ENCODE results near the gene SMAD4.
A peak's percentile ranks its signal among the peaks of the same experiment; 100 is the strongest.
"Not testable (repeated sequence)": the region's sequence is repeated elsewhere in the genome, so short reads cannot be mapped to it uniquely, and the experiment has no call there.

Gene SMAD4

DNA sequence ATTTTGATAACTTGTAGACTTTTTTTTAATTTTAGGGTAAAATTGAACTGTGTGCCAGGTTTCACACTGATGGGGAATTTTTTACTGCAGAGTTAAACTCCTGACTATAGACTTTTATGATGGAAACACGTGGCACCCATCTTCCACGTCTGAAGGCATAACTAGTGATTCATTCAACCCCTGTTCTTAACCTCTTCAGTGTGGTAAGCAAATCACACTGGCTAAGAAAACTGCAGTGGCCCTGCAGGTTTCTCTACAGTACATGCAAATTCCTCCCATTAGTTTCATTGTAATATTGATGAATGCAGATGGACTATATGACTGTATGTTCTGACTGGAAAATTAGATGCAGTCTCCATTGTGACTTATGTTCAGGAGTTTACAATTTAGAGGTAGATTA lies 47.2 kb downstream of the SMAD4 start:
- TF ChIP-seq TAF1 (IDR thresholded peaks at IDR 0.05; ENCODE audit: borderline replicate concordance, low read depth, low read length) = no peak
- no peak for TF ChIP-seq POLR2AphosphoS5 (IDR thresholded peaks at IDR 0.05; ENCODE audit: low read depth, low read length)
- no peak for DNase-seq (ENCODE audit: insufficient read length)
- no peak for FAIRE-seq

DNA sequence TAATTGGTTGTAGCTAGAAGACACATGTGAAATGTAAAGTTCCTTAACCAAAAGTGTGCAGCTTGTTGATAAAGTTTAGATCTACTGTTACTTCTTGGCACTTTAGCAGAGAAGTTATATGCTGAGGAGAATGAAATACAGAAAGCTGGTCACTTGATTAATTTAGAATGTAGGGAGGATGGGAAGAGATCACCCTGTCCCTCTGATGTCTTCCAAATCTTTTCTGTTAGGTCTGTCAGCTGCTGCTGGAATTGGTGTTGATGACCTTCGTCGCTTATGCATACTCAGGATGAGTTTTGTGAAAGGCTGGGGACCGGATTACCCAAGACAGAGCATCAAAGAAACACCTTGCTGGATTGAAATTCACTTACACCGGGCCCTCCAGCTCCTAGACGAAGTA lies 48.0 kb downstream of the SMAD4 start:
- DNase-seq (ENCODE audit: insufficient read length) = no peak
- TF ChIP-seq POLR2AphosphoS5 (IDR thresholded peaks at IDR 0.05; ENCODE audit: low read depth, low read length) (no peak), POLR2A (IDR thresholded peaks at IDR 0.05; ENCODE audit: low read depth, low read length) (no peak), TAF1 (IDR thresholded peaks at IDR 0.05; ENCODE audit: borderline replicate concordance, low read depth, low read length) (no peak)
- FAIRE-seq = peak; percentile 67

DNA sequence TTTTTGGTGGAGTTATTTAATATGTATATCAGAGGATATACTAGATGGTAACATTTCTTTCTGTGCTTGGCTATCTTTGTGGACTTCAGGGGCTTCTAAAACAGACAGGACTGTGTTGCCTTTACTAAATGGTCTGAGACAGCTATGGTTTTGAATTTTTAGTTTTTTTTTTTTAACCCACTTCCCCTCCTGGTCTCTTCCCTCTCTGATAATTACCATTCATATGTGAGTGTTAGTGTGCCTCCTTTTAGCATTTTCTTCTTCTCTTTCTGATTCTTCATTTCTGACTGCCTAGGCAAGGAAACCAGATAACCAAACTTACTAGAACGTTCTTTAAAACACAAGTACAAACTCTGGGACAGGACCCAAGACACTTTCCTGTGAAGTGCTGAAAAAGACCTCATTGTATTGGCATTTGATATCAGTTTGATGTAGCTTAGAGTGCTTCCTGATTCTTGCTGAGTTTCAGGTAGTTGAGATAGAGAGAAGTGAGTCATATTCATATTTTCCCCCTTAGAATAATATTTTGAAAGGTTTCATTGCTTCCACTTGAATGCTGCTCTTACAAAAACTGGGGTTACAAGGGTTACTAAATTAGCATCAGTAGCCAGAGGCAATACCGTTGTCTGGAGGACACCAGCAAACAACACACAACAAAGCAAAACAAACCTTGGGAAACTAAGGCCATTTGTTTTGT lies 52.7 kb downstream of the SMAD4 start:
- no peak for DNase-seq (ENCODE audit: insufficient read length)
- TF ChIP-seq POLR2A (IDR thresholded peaks at IDR 0.05; ENCODE audit: low read depth, low read length) = no peak
- TF ChIP-seq TAF1 (IDR thresholded peaks at IDR 0.05; ENCODE audit: borderline replicate concordance, low read depth, low read length) = no peak
- no peak for TF ChIP-seq POLR2AphosphoS5 (IDR thresholded peaks at IDR 0.05; ENCODE audit: low read depth, low read length)
- FAIRE-seq = peak; percentile 5

DNA sequence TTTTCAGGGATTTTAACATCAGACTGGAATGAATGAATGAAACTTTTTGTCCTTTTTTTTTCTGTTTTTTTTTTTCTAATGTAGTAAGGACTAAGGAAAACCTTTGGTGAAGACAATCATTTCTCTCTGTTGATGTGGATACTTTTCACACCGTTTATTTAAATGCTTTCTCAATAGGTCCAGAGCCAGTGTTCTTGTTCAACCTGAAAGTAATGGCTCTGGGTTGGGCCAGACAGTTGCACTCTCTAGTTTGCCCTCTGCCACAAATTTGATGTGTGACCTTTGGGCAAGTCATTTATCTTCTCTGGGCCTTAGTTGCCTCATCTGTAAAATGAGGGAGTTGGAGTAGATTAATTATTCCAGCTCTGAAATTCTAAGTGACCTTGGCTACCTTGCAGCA lies 53.4 kb downstream of the SMAD4 start:
- TF ChIP-seq POLR2AphosphoS5 (IDR thresholded peaks at IDR 0.05; ENCODE audit: low read depth, low read length) (no peak), POLR2A (IDR thresholded peaks at IDR 0.05; ENCODE audit: low read depth, low read length) (no peak), TAF1 (IDR thresholded peaks at IDR 0.05; ENCODE audit: borderline replicate concordance, low read depth, low read length) (no peak)

DNA sequence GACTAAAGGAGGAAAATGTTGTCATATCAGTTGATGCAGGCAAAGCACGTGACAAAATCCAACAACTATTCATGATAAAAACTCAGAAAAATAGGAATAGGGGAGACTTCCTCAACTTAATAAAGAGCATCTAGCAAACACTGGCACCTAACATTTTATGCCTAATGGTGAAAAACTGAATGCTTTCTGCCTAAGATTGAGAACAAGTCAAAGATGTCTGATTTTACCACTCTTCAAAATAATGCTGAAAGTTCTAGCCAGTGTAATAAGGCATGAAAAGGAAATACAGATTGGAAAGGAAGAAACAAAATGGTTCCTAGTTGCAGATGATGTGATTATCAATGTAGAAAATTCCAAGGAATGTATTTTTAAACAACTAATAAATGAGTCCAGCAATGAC lies 58.4 kb downstream of the SMAD4 start:
- DNase-seq (ENCODE audit: insufficient read length) (no peak), FAIRE-seq (no peak)
- TF ChIP-seq TAF1 (IDR thresholded peaks at IDR 0.05; ENCODE audit: borderline replicate concordance, low read depth, low read length) (no peak), POLR2A (IDR thresholded peaks at IDR 0.05; ENCODE audit: low read depth, low read length) (no peak), POLR2AphosphoS5 (IDR thresholded peaks at IDR 0.05; ENCODE audit: low read depth, low read length) (no peak)

More for the DNA sequence above, 53.4 kb downstream of the SMAD4 start:
- FAIRE-seq (no peak), DNase-seq (ENCODE audit: insufficient read length) (no peak)

DNA sequence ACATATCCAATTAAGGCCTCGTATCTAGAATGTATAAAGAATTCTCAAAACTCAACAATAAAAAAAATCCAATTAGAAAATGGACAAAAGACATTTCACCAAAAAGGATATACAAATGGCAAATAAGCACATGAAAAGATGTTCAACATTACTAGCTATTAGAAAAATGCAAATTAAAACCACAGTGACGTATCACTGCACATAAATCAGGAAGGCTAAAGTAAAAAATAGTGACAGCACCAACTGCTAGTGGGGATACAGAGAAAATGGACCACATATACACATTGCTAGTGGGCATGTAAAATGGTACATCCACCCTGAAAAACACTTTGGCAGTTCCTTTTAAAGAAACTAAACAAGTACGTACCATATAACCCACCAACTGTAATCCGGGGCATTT lies 59.7 kb downstream of the SMAD4 start:
- DNase-seq (ENCODE audit: insufficient read length) (no peak), FAIRE-seq (no peak)
- TF ChIP-seq TAF1 (IDR thresholded peaks at IDR 0.05; ENCODE audit: borderline replicate concordance, low read depth, low read length) (no peak), POLR2AphosphoS5 (IDR thresholded peaks at IDR 0.05; ENCODE audit: low read depth, low read length) (no peak), POLR2A (IDR thresholded peaks at IDR 0.05; ENCODE audit: low read depth, low read length) (no peak)

DNA sequence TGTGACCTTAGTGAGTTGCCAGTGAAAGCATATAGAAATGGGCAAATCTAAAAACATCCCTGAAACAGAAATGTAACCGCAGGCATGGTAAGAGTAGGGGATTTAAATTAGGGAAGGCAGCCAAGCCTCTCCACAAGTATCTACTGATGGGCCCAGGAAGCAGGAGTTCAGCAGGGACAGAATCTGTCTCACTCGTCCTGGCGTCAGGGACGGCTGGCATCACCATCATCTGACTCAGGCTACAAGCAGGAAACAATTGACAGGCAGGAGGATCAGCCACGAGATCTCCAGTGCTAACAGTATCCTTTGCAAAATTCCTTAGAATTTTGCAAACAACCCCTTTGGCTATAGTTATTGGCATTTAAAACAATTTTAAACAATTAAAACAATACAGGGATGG lies 61.3 kb downstream of the SMAD4 start:
- DNase-seq (ENCODE audit: insufficient read length) (no peak), FAIRE-seq (no peak)
- TF ChIP-seq POLR2AphosphoS5 (IDR thresholded peaks at IDR 0.05; ENCODE audit: low read depth, low read length) (no peak), POLR2A (IDR thresholded peaks at IDR 0.05; ENCODE audit: low read depth, low read length) (no peak), TAF1 (IDR thresholded peaks at IDR 0.05; ENCODE audit: borderline replicate concordance, low read depth, low read length) (no peak)

DNA sequence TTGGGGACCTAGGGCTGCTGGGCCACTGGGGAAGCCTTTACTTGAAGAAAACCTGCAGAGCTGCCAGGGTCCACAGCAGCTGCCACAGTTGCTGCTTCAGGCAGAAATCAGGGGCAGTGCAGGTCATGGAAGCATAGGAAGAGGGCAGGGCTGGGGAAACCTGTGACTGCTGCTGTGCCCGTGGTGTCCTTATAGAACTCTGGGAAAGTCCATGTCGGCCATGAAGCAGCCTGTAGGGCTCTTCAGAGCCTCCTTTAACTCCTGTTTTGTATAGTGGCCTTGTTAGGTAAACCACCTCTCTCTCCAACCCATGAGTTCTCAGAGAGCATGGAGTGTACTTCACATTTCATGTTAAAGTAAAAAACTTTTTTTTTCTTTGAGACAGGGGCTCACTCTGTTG lies 62.1 kb downstream of the SMAD4 start:
- DNase-seq (ENCODE audit: insufficient read length) = no peak
- TF ChIP-seq POLR2A (IDR thresholded peaks at IDR 0.05; ENCODE audit: low read depth, low read length) = no peak
- FAIRE-seq = no peak

DNA sequence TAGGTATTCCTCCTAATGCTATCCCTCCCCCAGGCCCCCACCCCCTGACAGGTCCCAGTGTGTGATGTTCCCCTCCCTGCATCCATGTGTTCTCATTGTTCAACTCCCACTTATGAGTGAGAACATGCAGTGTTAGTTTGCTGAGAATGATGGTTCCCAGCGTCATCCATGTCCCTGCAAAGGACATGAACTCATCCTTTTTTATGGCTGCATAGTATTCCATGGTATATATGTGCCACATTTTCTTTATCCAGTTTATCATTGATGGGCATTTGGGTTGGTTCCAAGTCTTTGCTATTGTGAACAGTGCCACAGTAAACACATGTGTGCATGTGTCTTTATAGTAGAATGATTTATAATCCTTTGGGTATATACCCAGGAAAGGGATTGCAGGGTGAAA lies 63.0 kb downstream of the SMAD4 start:
- not testable (repeated sequence) for FAIRE-seq; DNase-seq (ENCODE audit: insufficient read length)

DNA sequence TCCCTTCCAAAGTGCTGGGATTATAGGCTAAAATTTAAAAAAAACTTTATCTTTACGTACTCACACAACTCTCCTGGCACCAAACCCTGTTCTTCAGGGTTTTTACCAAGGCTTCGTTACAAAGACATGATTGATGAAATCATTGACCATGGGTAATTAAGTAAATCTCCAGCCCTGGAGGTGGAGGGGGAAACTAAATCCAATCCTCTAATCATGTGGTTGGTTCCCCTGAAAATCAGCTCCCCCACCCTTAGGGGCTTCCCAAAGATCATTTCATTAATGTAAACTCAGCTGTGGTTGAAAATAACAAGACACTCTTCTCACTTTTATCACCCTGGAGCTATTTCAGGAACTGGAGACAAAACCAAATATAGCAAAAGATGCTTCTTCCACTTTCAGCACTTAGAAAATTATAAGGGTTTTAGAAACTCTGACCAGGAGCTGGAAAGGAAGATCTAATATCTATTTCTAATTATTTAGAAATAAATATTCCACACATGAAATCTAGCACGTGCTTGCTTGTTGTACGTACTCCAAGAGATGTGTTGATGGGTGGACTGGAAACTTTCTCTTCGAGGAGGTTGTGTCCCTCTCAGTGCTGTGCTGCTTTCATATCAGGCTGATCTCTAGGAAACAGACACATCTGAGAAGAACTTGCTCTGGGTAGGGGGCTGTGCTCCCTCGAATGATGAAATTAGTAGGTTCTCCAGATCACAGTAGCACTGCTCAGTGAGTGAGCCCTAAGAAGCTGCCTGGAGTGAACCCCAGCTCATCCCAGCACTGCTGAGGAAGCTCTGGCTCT lies 67.2 kb downstream of the SMAD4 start:
- TF ChIP-seq POLR2AphosphoS5 (IDR thresholded peaks at IDR 0.05; ENCODE audit: low read depth, low read length) = no peak
- TF ChIP-seq TAF1 (IDR thresholded peaks at IDR 0.05; ENCODE audit: borderline replicate concordance, low read depth, low read length) = no peak
- TF ChIP-seq POLR2A (IDR thresholded peaks at IDR 0.05; ENCODE audit: low read depth, low read length) = no peak
- peak; percentile 51 for FAIRE-seq
- no peak for DNase-seq (ENCODE audit: insufficient read length)

DNA sequence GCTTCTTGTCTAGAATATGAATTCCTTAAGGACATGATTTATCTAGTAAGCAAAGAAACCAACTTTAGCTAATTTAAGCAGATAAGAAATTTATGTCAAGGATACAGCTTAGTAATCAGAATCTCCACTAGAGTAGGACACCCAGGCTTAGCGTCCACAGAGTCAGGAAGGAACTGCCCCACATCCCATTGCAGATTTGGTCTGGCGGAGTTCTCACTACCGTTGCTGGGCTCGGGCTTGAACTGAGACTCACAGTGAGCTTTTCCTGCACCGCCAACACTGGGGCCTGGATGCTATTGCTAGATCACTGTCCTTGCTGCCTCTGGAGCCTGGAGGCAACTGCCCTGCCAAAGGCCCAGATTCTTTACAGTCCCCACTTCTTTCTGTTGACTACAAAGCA lies 68.1 kb downstream of the SMAD4 start:
- TF ChIP-seq POLR2A (IDR thresholded peaks at IDR 0.05; ENCODE audit: low read depth, low read length) = no peak
- no peak for TF ChIP-seq TAF1 (IDR thresholded peaks at IDR 0.05; ENCODE audit: borderline replicate concordance, low read depth, low read length)
- no peak for TF ChIP-seq POLR2AphosphoS5 (IDR thresholded peaks at IDR 0.05; ENCODE audit: low read depth, low read length)
- DNase-seq (ENCODE audit: insufficient read length) (no peak), FAIRE-seq (no peak)

DNA sequence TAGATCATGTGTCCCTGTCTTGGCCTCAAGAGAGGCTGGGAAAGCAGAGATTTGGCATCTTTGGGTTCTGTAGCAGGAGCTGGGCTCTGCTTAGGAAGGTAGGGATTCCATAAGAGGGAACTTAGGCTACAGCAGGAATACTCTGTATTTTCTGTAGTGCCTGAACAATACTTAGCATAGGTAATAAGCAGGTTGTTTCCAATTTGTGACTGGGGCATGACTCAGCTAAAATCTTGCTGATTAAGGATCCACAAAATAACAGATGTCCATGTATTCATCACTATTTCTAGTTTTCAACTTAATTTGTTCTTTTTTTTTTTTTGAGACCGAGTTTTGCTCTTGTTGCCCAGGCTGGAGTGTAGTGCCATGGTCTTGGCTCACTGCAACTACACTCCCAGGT lies 68.5 kb downstream of the SMAD4 start:
- DNase-seq (ENCODE audit: insufficient read length) (no peak), FAIRE-seq (no peak)
- TF ChIP-seq TAF1 (IDR thresholded peaks at IDR 0.05; ENCODE audit: borderline replicate concordance, low read depth, low read length) (no peak), POLR2AphosphoS5 (IDR thresholded peaks at IDR 0.05; ENCODE audit: low read depth, low read length) (no peak), POLR2A (IDR thresholded peaks at IDR 0.05; ENCODE audit: low read depth, low read length) (no peak)
